Smooth muscle cell (in vitro differentiated cells): Measurements from ENCODE around the gene HIPK2. TPM values are rescaled to one million over a fixed set of nuclear protein-coding genes. Genes with fewer than 3 reads are reported as not detected.

ENCODE experiments used
- DNase-seq: peaks from one replicate; lab custom pipeline; 2025; ENCODE audit not compliant: unreplicated experiment; lab: John Stamatoyannopoulos, UW
- H2AFZ ChIP-seq: fragments of 200-600 bp; sonication (generic); 2 replicates; pipeline ENCODE4 v1.6.0; 2016; ENCODE audit warnings: antibody characterized with exemption, low read depth, mild to moderate bottlenecking
- H3F3A ChIP-seq: fragments of 200-600 bp; sonication (generic); 2 replicates; pipeline ENCODE4 v1.6.0; 2017; ENCODE audit warnings: antibody characterized with exemption, low read depth
- H3K27ac ChIP-seq: fragments of 200-600 bp; sonication (generic); 2 replicates; pipeline ENCODE4 v1.5.1; 2016; ENCODE audit warnings: low read depth, mild to moderate bottlenecking
- H3K27me3 ChIP-seq: fragments of 200-600 bp; sonication (generic); 2 replicates; pipeline ENCODE4 v1.6.1; 2016; ENCODE audit warnings: low read depth, mild to moderate bottlenecking
- H3K36me3 ChIP-seq: fragments of 200-600 bp; sonication (generic); 2 replicates; pipeline ENCODE4 v1.5.1; 2016; ENCODE audit warnings: low read depth
- H3K4me1 ChIP-seq: fragments of 200-600 bp; sonication (generic); 2 replicates; pipeline ENCODE4 v1.5.1; 2016; ENCODE audit warnings: low read depth
- H3K4me2 ChIP-seq: fragments of 200-600 bp; sonication (generic); 2 replicates; pipeline ENCODE4 v1.6.0; 2016; ENCODE audit warnings: mild to moderate bottlenecking
- H3K4me3 ChIP-seq: fragments of 200-600 bp; sonication (generic); 2 replicates; pipeline ENCODE4 v1.5.1; 2016; ENCODE audit warnings: mild to moderate bottlenecking
- H3K79me2 ChIP-seq: fragments of 200-600 bp; sonication (generic); 2 replicates; pipeline ENCODE4 v1.6.0; 2016; ENCODE audit warnings: low read depth, mild to moderate bottlenecking
- H3K9ac ChIP-seq: fragments of 200-600 bp; sonication (generic); 2 replicates; pipeline ENCODE4 v1.6.0; 2016; ENCODE audit warnings: low read depth
- H3K9me3 ChIP-seq: fragments of 200-600 bp; sonication (generic); replicated peaks from 2 replicates; pipeline ENCODE4 v1.5.1; 2016; ENCODE audit warnings: low read depth
- H4K20me1 ChIP-seq: fragments of 200-600 bp; sonication (generic); 2 replicates; pipeline ENCODE4 v1.6.0; 2016; ENCODE audit warnings: low read depth
- CTCF ChIP-seq: fragments of 200-600 bp; sonication (generic); IDR thresholded peaks from 2 replicates; pipeline ENCODE4 v1.5.1; 2017; ENCODE audit warnings: borderline replicate concordance, mild to moderate bottlenecking, antibody characterized with exemption; ENCODE audit not compliant: insufficient read depth, poor library complexity, severe bottlenecking
- WGBS: methylation state at CpG from one replicate; pipeline ENCODE4 v1.1.7; 2016; ENCODE audit warnings: low lambda C conversion rate; 5-methylcytosine and 5-hydroxymethylcytosine counted together
- polyA plus RNA-seq: library from polyadenylated mRNA; unstranded; fragments of >200 nt; fragmentation: Nextera tagmentation; extraction: Ambion mirVana; gene quantifications from 2 replicates; pipeline ENCODE4 v1.2.1, GENCODE V29; 2016
- total RNA-seq: library from RNA; depleted of rRNA; stranded (reverse); fragments of >200 nt; gene quantifications from 2 replicates; pipeline ENCODE4 v1.2.3, GENCODE V29; 2014

Gene HIPK2
- total and polyA plus RNA-seq, 2 experiments from 2014 or later: 3.0 to 11.2 TPM

GRCh38 chr7:139585042-139585441 lies 192.8 kb downstream of the HIPK2 start:
- no peaks in the 10 kb centered on the region for H3F3A ChIP-seq
- no peak overlapping the region for H3K4me2 ChIP-seq
- no peak overlapping the region for H3K4me3 ChIP-seq
- no peaks in the 10 kb centered on the region for H3K4me1 ChIP-seq
- no peak overlapping the region for H3K27ac ChIP-seq
- H3K9me3 ChIP-seq: no peaks in the 10 kb centered on the region
- DNase-seq: no peak
- H3K9ac ChIP-seq: no peak overlapping the region
- no peaks in the 10 kb centered on the region for H4K20me1 ChIP-seq
- 81% methylated on average over 5 of the region's 5 CpGs for WGBS
- H3K36me3 ChIP-seq: no peaks in the 10 kb centered on the region
- H3K79me2 ChIP-seq: no peaks in the 10 kb centered on the region
- H2AFZ ChIP-seq: no peak overlapping the region
- no peaks in the 10 kb centered on the region for H3K27me3 ChIP-seq
- TF ChIP-seq CTCF: no peak

- no peak overlapping the region for H3K4me2 ChIP-seq
- no peaks in the 10 kb centered on the region for H3K4me1 ChIP-seq
- TF ChIP-seq CTCF: no peak
- H3K27ac ChIP-seq: no peak overlapping the region
- WGBS: 94% methylated on average over 15 of the region's 15 CpGs
- H3K4me3 ChIP-seq: no peak overlapping the region
- H3K79me2 ChIP-seq: no peaks in the 10 kb centered on the region
- no peaks in the 10 kb centered on the region for H3K36me3 ChIP-seq
- no peaks in the 10 kb centered on the region for H3K27me3 ChIP-seq
- DNase-seq: no peak
- H3F3A ChIP-seq: no peaks in the 10 kb centered on the region
- H2AFZ ChIP-seq: no peak overlapping the region
- no peaks in the 10 kb centered on the region for H4K20me1 ChIP-seq
- no peaks in the 10 kb centered on the region for H3K9me3 ChIP-seq
- no peak overlapping the region for H3K9ac ChIP-seq
Measured at GRCh38 chr7:139583826-139584553, 193.8 kb downstream of the HIPK2 start.

- Histone ChIP-seq H3K36me3 (no peaks in the 10 kb centered on the region), H2AFZ (no peak overlapping the region), H3K9me3 (no peaks in the 10 kb centered on the region), H3K4me3 (no peak overlapping the region), H3F3A (no peaks in the 10 kb centered on the region), H3K9ac (no peak overlapping the region), H3K27ac (no peak overlapping the region), H3K4me1 (no peaks in the 10 kb centered on the region), H3K4me2 (no peak overlapping the region), H3K27me3 (no peaks in the 10 kb centered on the region), H3K79me2 (no peaks in the 10 kb centered on the region), H4K20me1 (no peaks in the 10 kb centered on the region)
- TF ChIP-seq CTCF: no peak
- DNase-seq: no peak
- WGBS: 98% methylated on average over 14 of the region's 14 CpGs
Measured at GRCh38 chr7:139582671-139583155, 195.1 kb downstream of the HIPK2 start.
